Skeletal muscle cell (primary cell): ENCODE measurements around the gene SCAPER.

Source experiments
- DNase-seq: peaks from one replicate; pipeline ENCODE4 v3.0.0-alpha.2; 2010; ENCODE audit warnings: low read depth
- H3K4me3 ChIP-seq: 2 replicates; pipeline ENCODE4 v1.5.1; 2011; ENCODE audit warnings: low read depth, mild to moderate bottlenecking, control low read depth, low read length, moderate library complexity

SCAPER gene, protein sequence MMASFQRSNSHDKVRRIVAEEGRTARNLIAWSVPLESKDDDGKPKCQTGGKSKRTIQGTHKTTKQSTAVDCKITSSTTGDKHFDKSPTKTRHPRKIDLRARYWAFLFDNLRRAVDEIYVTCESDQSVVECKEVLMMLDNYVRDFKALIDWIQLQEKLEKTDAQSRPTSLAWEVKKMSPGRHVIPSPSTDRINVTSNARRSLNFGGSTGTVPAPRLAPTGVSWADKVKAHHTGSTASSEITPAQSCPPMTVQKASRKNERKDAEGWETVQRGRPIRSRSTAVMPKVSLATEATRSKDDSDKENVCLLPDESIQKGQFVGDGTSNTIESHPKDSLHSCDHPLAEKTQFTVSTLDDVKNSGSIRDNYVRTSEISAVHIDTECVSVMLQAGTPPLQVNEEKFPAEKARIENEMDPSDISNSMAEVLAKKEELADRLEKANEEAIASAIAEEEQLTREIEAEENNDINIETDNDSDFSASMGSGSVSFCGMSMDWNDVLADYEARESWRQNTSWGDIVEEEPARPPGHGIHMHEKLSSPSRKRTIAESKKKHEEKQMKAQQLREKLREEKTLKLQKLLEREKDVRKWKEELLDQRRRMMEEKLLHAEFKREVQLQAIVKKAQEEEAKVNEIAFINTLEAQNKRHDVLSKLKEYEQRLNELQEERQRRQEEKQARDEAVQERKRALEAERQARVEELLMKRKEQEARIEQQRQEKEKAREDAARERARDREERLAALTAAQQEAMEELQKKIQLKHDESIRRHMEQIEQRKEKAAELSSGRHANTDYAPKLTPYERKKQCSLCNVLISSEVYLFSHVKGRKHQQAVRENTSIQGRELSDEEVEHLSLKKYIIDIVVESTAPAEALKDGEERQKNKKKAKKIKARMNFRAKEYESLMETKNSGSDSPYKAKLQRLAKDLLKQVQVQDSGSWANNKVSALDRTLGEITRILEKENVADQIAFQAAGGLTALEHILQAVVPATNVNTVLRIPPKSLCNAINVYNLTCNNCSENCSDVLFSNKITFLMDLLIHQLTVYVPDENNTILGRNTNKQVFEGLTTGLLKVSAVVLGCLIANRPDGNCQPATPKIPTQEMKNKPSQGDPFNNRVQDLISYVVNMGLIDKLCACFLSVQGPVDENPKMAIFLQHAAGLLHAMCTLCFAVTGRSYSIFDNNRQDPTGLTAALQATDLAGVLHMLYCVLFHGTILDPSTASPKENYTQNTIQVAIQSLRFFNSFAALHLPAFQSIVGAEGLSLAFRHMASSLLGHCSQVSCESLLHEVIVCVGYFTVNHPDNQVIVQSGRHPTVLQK (N-terminal part only)

GRCh38 chr15:76905013-76905839 lies at the start of gene SCAPER:
Gene SCAPER, minus strand, starts transcription at chr15:76905340. Its CDS starts 21,523 bp downstream, at chr15:76883817.
- H3K4me3 ChIP-seq = peak within 1 kb of the TSS; percentile 91

GRCh38 chr15:76954744-76955143 lies 49.6 kb upstream of the SCAPER start:
- DNase-seq = no peak
- H3K4me3 ChIP-seq = no peak overlapping the region

More at GRCh38 chr15:76905013-76905839, at the start of gene SCAPER:
- DNase-seq = peak; percentile 51

GRCh38 chr15:76953913-76954312 lies 48.8 kb upstream of the SCAPER start:
- no peak overlapping the region for H3K4me3 ChIP-seq
- DNase-seq = no peak

GRCh38 chr15:76951220-76951619 lies 46.1 kb upstream of the SCAPER start:
- no peak overlapping the region for H3K4me3 ChIP-seq
- no peak for DNase-seq

DNA sequence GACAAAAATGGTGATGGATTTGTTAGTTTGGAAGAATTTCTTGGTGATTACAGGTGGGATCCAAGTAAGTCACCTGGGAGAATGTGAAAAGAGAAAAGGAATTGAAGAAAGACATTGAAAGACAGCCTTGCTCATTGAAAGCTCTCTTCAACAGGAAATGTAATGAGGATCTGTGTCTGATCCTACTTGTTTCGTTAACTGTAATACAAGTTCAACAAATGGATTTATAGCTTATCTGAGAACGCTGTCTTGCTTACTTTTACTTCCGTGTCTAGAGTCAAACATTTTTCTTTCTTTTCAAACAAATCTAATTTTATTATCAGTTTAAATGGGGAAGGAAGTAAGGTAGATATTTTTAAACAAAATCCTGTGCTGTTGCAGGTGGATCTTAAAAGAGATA lies 42.3 kb upstream of the SCAPER start:
- H3K4me3 ChIP-seq = no peak overlapping the region
- no peak for DNase-seq

GRCh38 chr15:76945494-76946093 lies 40.5 kb upstream of the SCAPER start:
- H3K4me3 ChIP-seq = no peak overlapping the region
- DNase-seq = no peak

- no peak overlapping the region for H3K4me3 ChIP-seq
- DNase-seq = no peak
These were observed 37.2 kb upstream of the SCAPER start for GRCh38 chr15:76942331-76942730.

DNA sequence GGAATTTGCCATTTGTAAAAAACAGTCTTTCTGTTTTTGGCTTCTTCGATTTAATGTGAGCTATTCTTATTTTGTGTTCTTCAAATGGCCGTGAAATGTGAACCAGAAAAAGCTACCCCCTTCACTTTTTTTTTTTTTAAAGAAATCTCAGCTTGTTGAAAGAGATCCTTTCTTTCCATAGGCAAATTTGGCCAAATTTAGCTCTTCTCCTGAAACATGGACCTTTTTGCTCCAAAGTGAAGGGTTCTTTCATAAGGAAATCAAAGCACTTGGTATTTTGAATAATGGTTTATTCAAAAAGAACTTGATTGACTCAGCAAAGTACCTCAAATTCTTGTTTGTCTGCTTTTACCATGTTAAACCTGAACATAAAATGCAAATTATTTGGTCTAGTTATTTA lies 36.5 kb upstream of the SCAPER start:
- no peak overlapping the region for H3K4me3 ChIP-seq
- no peak for DNase-seq

GRCh38 chr15:76939715-76940114 lies 34.6 kb upstream of the SCAPER start:
- DNase-seq = no peak
- no peak overlapping the region for H3K4me3 ChIP-seq

GRCh38 chr15:76938752-76939151 lies 33.6 kb upstream of the SCAPER start:
- DNase-seq = no peak
- no peak overlapping the region for H3K4me3 ChIP-seq

- no peak for DNase-seq
- H3K4me3 ChIP-seq = no peak overlapping the region
These were observed 31.5 kb upstream of the SCAPER start for GRCh38 chr15:76936671-76937070.

DNA sequence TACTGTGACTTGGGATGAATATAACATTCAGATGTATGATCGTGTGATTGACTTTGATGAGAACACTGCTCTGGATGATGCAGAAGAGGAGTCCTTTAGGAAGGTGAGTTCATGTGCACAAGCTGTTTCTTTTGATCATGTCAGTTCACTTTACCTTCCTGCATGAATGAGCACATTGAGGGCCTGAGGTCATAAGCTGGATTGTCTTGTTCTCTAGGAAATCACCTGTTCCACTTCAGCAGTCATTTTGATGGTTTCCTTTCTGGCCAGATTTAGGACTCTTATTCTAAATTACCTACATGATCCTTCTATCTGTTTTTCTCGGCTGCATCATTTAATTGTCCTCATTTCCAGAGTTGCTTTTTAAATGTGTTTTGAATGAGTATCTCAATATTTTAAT lies 30.5 kb upstream of the SCAPER start:
- no peak for DNase-seq

GRCh38 chr15:76932135-76932966 lies 27.2 kb upstream of the SCAPER start:
- DNase-seq = no peak

More for the DNA sequence above, 30.5 kb upstream of the SCAPER start:
- no peak overlapping the region for H3K4me3 ChIP-seq

GRCh38 chr15:76931397-76932134 lies 26.4 kb upstream of the SCAPER start, which contains the start of gene RCN2:
Gene RCN2, plus strand, starts transcription at chr15:76931749. Its CDS starts 93 bp downstream, at chr15:76931842.
- H3K4me3 ChIP-seq = peak within 1 kb of the TSS; percentile 86
- peak; percentile 79 for DNase-seq

More at GRCh38 chr15:76932135-76932966, 27.2 kb upstream of the SCAPER start:
- H3K4me3 ChIP-seq = peak overlapping the region; percentile 86

- peak overlapping the region; percentile 86 for H3K4me3 ChIP-seq
These were observed 25.8 kb upstream of the SCAPER start for GRCh38 chr15:76930831-76931396.

GRCh38 chr15:76929011-76929760 lies 24.0 kb upstream of the SCAPER start:
- H3K4me3 ChIP-seq = no peak overlapping the region

More at GRCh38 chr15:76930831-76931396, 25.8 kb upstream of the SCAPER start:
- DNase-seq = no peak

More at GRCh38 chr15:76929011-76929760, 24.0 kb upstream of the SCAPER start:
- no peak for DNase-seq
